Transverse colon (tissue), 4 donors: ENCODE data around the gene SPDL1. TPM values are rescaled to one million over a fixed set of nuclear protein-coding genes. Genes with fewer than 3 reads are reported as not detected.

Experiments
- DNase-seq: peaks from one replicate; pipeline ENCODE4 v3.0.0-alpha.2; 2019
- H3K27ac ChIP-seq, 4 donors: fragments of 200-600 bp; sonication (generic); 2 replicates each; pipeline ENCODE4 v1.5.1; 2016 to 2018; ENCODE audit warnings: inconsistent platforms in 4 of 4
- H3K27me3 ChIP-seq: fragments of 200-600 bp; sonication (generic); 2 replicates; pipeline ENCODE4 v1.5.1; 2017; ENCODE audit warnings: inconsistent platforms
- H3K36me3 ChIP-seq, 4 donors: fragments of 200-600 bp; sonication (generic); 2 replicates each; pipeline ENCODE4 v1.5.1; 2017 to 2019; ENCODE audit warnings: inconsistent platforms in 4 of 4
- H3K4me1 ChIP-seq, 4 donors: fragments of 200-600 bp; sonication (generic); 2 replicates each; pipeline ENCODE4 v1.5.1; 2017 to 2020; ENCODE audit warnings: inconsistent platforms in 4 of 4
- H3K4me3 ChIP-seq, 4 donors: fragments of 200-600 bp; sonication (generic); 1 replicate in 1 of 4; 2 replicates in 3 of 4; pipeline versions ENCODE4 v1.5.1 to v1.6.1; 2017 to 2019; ENCODE audit warnings: inconsistent platforms in 4 of 4
- H3K9me3 ChIP-seq, 2 donors: fragments of 200-600 bp; sonication (generic); 2 replicates each; pipeline ENCODE4 v1.5.1; 2017 to 2019; ENCODE audit warnings: inconsistent platforms in 2 of 2
- EP300 ChIP-seq: sonication (generic); formaldehyde crosslinking; IDR thresholded peaks from one replicate; pipeline ENCODE4 v1.6.1; 2017; ENCODE audit warnings: antibody characterized with exemption, low read depth
- POLR2A ChIP-seq: fragments of 450-650 bp; IDR thresholded peaks from one replicate; pipeline ENCODE4 v1.6.1; 2016; ENCODE audit warnings: antibody characterized with exemption, mild to moderate bottlenecking, moderate library complexity
- POLR2AphosphoS5 ChIP-seq, 3 donors: sonication (generic); formaldehyde crosslinking; IDR thresholded peaks; one replicate each; pipeline ENCODE4 v1.6.1; 2016; ENCODE audit warnings: antibody characterized with exemption in 3 of 3
- WGBS, 2 donors: methylation state at CpG; one replicate each; pipeline ENCODE4 v1.1.5; 2018; ENCODE audit warnings: low coverage in 1 of 2; 5-methylcytosine and 5-hydroxymethylcytosine counted together
- in situ Hi-C, 4 donors: fragments of 200-750 bp; cut with MboI; loops; one replicate each; pipeline versions ENCODE4 v1.15.0 to v1.15.1; 2017; ENCODE audit warnings: low sequenced_read_pairs in 3 of 4, low pct_ligation_motif_present in 1 of 4, low pct_unique_long_range_greater_than_20kb in 1 of 4
- intact Hi-C: fragments of 100-400 bp; cut with DNase I; formaldehyde crosslinking; loops from one replicate; pipeline ENCODE4 v1.15.1; 2023; ENCODE audit warnings: low total_unique reads
- total RNA-seq, 4 donors: library from RNA; depleted of rRNA; stranded (reverse); fragments of >200 nt; gene quantifications; one replicate each; pipeline ENCODE4 v1.1.0, GENCODE V29; 2016
- TF ChIP-seq, protein P1 (sequence below), 5 experiments: fragments of 200-600 bp in 3 of 5; fragments of 450-650 bp in 2 of 5; sonication (generic) in 3 of 5; IDR thresholded peaks; 1 replicate in 2 of 5; 2 replicates in 3 of 5; pipeline ENCODE4 v1.5.1; 2016 to 2017; ENCODE audit warnings: antibody characterized with exemption in 5 of 5, inconsistent platforms in 3 of 5, mild to moderate bottlenecking in 2 of 5, moderate library complexity in 1 of 5

Gene SPDL1
- total RNA-seq, 4 donors from 2014 or later: 1.5 to 23.7 (median 8.8) TPM

DNA sequence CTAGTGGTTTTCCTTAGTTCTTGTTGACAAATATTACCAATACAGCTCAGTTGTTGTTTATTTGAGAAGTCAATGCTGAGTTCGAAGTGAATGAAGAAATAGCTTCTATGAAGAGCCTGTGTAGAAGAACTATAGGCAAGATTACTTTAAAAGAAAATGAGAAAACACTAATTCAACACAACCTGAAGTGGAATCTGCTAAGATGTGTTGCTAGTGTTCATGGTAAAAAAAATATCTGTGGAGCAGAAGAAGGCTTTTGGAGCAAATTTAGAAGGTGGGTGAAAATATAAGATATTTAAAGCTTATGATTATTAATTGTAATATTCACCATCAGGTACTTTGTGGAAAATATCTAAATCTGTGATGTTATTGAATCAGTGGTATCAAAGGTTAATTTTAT is 51.0 kb downstream of the SPDL1 start:
- no peak overlapping the region for H3K27ac ChIP-seq
- intact Hi-C loops: no loop called here
- no peaks in the 10 kb centered on the region for H3K4me1 ChIP-seq
- in situ Hi-C loops: no loop called here
- H3K4me3 ChIP-seq: no peak overlapping the region
- DNase-seq: no peak
- TF ChIP-seq POLR2AphosphoS5 (IDR thresholded peaks at IDR 0.05) (no peak), POLR2A (no peak), EP300 (no peak)
- TF ChIP-seq, protein P1, sequence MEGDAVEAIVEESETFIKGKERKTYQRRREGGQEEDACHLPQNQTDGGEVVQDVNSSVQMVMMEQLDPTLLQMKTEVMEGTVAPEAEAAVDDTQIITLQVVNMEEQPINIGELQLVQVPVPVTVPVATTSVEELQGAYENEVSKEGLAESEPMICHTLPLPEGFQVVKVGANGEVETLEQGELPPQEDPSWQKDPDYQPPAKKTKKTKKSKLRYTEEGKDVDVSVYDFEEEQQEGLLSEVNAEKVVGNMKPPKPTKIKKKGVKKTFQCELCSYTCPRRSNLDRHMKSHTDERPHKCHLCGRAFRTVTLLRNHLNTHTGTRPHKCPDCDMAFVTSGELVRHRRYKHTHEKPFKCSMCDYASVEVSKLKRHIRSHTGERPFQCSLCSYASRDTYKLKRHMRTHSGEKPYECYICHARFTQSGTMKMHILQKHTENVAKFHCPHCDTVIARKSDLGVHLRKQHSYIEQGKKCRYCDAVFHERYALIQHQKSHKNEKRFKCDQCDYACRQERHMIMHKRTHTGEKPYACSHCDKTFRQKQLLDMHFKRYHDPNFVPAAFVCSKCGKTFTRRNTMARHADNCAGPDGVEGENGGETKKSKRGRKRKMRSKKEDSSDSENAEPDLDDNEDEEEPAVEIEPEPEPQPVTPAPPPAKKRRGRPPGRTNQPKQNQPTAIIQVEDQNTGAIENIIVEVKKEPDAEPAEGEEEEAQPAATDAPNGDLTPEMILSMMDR (IDR thresholded peaks at IDR 0.05): no peak
- H3K27me3 ChIP-seq: peaks cover 17% of the 10 kb centered on the region
- H3K9me3 ChIP-seq: peaks cover 0 to 4% of the 10 kb centered on the region in 2 donors
- WGBS, 2 donors: 56 to 67% methylated on average over 1 of the region's 1 CpG
- no peaks in the 10 kb centered on the region for H3K36me3 ChIP-seq

- Histone ChIP-seq H3K4me1 (no peaks in the 10 kb centered on the region), H3K27me3 (peaks cover 17% of the 10 kb centered on the region), H3K27ac (no peak overlapping the region), H3K9me3 (peaks cover 0 to 4% of the 10 kb centered on the region in 2 donors), H3K4me3 (no peak overlapping the region), H3K36me3 (no peaks in the 10 kb centered on the region)
- in situ Hi-C loops (no loop called here), intact Hi-C loops (no loop called here)
- TF ChIP-seq, protein P1 (IDR thresholded peaks at IDR 0.05): no peak
- no peak for TF ChIP-seq POLR2A
- no peak for TF ChIP-seq EP300
- TF ChIP-seq POLR2AphosphoS5 (IDR thresholded peaks at IDR 0.05): no peak
- no peak for DNase-seq
- 67 to 78% methylated on average over 1 of the region's 1 CpG for WGBS, 2 donors
Measured at GRCh38 chr5:169635936-169636335, 52.4 kb downstream of the SPDL1 start.

GRCh38 chr5:169636477-169637084 is 53.0 kb downstream of the SPDL1 start:
- no peaks in the 10 kb centered on the region for H3K4me1 ChIP-seq
- in situ Hi-C loops: no loop called here
- peaks cover 0 to 4% of the 10 kb centered on the region in 2 donors for H3K9me3 ChIP-seq
- peak overlapping the region in 3 of 4 donors; percentile 22 to 54 (median 34) for H3K4me3 ChIP-seq
- intact Hi-C loops: no loop called here
- TF ChIP-seq, protein P1 (IDR thresholded peaks at IDR 0.05): no peak
- no peak for TF ChIP-seq POLR2A
- no peak for TF ChIP-seq POLR2AphosphoS5 (IDR thresholded peaks at IDR 0.05)
- no peak for TF ChIP-seq EP300
- no peaks in the 10 kb centered on the region for H3K36me3 ChIP-seq
- H3K27ac ChIP-seq: peak overlapping the region; percentile 62 to 82 (median 70)
- DNase-seq: no peak
- peaks cover 17% of the 10 kb centered on the region for H3K27me3 ChIP-seq
- WGBS, 2 donors: 63 to 75% methylated on average over 9 to 23 of the region's 23 CpGs

- Histone ChIP-seq H3K9me3 (peaks cover 0 to 4% of the 10 kb centered on the region in 2 donors), H3K36me3 (no peaks in the 10 kb centered on the region), H3K4me1 (no peaks in the 10 kb centered on the region), H3K4me3 (peak within 1 kb of the TSS; percentile 17 to 54 (median 28)), H3K27me3 (peaks cover 17% of the 10 kb centered on the region), H3K27ac (peak within 1 kb of the TSS; percentile 62 to 82 (median 70))
- TF ChIP-seq POLR2A (no peak), EP300 (no peak), POLR2AphosphoS5 (IDR thresholded peaks at IDR 0.05) (no peak)
- TF ChIP-seq, protein P1 (IDR thresholded peaks at IDR 0.05): no peak
- intact Hi-C loops (no loop called here), in situ Hi-C loops (no loop called here)
- 4% methylated on average over 26 of the region's 42 CpGs; no CpG with 5 or more reads in 1 of the 2 donors for WGBS, 2 donors
- peak; percentile 72 for DNase-seq
Measured at GRCh38 chr5:169637085-169637548, 53.5 kb downstream of the SPDL1 start, which contains the start of gene DOCK2. Gene DOCK2 (plus strand): TSS chr5:169637275. CDS start chr5:169637327, 52 bp downstream.
